ENCODE measurements around the gene RIN2.

RIN2 gene

DNA sequence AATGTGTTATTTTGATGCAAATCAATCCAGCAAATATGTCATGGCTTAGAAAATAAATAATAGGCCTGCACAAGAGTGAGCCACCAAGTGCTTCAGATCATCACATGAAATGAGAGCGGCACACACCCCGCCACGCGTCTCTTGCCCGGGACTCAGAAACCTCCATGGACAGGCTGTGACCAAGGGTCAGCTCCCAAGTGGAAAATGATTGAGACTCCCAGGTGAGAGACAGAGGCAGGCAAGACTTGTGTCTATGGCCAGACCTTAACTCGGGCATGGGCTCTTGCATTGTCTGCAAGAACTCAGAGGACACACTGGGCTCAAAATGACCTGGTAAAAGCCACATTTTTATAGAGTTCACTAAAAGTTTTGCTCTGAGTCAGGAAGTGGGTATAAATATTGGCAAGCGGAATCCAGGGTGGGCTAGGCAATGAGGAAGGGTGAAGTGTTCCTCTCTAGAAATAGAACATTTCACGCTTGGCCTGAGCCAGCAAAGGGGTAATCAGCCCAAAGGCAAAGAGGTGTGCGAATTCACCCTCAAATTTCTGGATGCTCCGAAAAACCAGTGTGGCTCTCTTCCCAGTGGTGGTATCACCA, 30.7 kb upstream of the RIN2 start:
- Histone ChIP-seq H3K9me3 (no peaks in the 10 kb centered on the region), H3K27ac (no peak overlapping the region), H3K27me3 (no peaks in the 10 kb centered on the region), H3K4me3 (no peak overlapping the region), H3K36me3 (peaks cover 0 to 3% (median 0%) of the 10 kb centered on the region in 3 donors), H3K4me1 (peaks cover 0 to 13% (median 2%) of the 10 kb centered on the region in 4 donors)
- DNase-seq, result no peak
- intact Hi-C loops (cut with DNase I; ENCODE audit: low total_unique reads), result no loop called here
- TF ChIP-seq, protein P1, sequence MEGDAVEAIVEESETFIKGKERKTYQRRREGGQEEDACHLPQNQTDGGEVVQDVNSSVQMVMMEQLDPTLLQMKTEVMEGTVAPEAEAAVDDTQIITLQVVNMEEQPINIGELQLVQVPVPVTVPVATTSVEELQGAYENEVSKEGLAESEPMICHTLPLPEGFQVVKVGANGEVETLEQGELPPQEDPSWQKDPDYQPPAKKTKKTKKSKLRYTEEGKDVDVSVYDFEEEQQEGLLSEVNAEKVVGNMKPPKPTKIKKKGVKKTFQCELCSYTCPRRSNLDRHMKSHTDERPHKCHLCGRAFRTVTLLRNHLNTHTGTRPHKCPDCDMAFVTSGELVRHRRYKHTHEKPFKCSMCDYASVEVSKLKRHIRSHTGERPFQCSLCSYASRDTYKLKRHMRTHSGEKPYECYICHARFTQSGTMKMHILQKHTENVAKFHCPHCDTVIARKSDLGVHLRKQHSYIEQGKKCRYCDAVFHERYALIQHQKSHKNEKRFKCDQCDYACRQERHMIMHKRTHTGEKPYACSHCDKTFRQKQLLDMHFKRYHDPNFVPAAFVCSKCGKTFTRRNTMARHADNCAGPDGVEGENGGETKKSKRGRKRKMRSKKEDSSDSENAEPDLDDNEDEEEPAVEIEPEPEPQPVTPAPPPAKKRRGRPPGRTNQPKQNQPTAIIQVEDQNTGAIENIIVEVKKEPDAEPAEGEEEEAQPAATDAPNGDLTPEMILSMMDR (IDR thresholded peaks at IDR 0.05), result no peak

DNA sequence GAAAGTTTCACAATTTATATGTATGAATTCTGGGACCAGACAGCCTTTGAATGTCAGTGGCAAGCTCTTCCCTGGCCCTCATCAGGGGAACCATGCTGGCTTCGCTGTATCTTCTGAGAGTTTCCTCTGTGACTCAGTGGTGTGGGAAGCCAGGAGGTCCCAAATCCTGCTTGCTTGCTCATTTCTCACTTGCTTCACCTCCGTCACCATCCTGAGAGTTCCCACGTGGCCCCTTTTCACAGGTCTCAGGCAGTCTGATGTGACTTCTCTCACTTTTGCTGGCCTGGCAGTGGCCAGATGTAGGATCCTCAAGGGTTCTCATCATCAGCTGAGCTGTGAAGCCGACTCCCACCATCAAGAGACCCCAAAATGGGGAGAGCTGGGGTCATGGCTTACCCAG, 28.4 kb upstream of the RIN2 start:
- Histone ChIP-seq H3K4me3 (no peak overlapping the region), H3K9me3 (no peaks in the 10 kb centered on the region), H3K27ac (no peak overlapping the region), H3K36me3 (no peaks in the 10 kb centered on the region), H3K27me3 (no peaks in the 10 kb centered on the region), H3K4me1 (peaks cover 0 to 13% (median 2%) of the 10 kb centered on the region in 4 donors)
- no peak for DNase-seq
- intact Hi-C loops (cut with DNase I; ENCODE audit: low total_unique reads), result no loop called here
- TF ChIP-seq, protein P1 (IDR thresholded peaks at IDR 0.05), result no peak

DNA sequence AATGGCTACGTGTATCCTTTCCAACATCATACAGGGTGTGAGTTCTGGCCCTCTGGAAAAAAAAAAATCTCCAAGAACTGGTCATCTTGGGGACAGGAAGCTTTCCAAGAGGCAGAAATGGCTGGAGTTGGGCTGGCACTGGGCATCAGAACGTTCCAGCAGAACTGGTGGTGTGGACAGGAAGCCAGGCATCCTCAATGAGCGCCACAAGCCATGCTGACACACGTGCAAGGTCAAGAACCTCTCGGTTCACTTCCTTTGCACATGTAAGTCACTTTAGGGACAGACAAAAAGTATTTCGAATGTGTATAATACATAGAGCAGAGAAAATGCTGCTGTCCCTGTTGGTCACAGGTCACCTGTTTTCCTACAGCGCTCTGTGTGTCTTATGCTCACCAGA, 27.4 kb upstream of the RIN2 start:
- Histone ChIP-seq H3K9me3 (no peaks in the 10 kb centered on the region), H3K27ac (no peak overlapping the region), H3K4me3 (no peak overlapping the region), H3K27me3 (no peaks in the 10 kb centered on the region), H3K36me3 (no peaks in the 10 kb centered on the region), H3K4me1 (peaks cover 3 to 20% (median 10%) of the 10 kb centered on the region in 4 donors)
- DNase-seq, result no peak
- TF ChIP-seq, protein P1 (IDR thresholded peaks at IDR 0.05), result no peak
- intact Hi-C loops (cut with DNase I; ENCODE audit: low total_unique reads), result no loop called here

DNA sequence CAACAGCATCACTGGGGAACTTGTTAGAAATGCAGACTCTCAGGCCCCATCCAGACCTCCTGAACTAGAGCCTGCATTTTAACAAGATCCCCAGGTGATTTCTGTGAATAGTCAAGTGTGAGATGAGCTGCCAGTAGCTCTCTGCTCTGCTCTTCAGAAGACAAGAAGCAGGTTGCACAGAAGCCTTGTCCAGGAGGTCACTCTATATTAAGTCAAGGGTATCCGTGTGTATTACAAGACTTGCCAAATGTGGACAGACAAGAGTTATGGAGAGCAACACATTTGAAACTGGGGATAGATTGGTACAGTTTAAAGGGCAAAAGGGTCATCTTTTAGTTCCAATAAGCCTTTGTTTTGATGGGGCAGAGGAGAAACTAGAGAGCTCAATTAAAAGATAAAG, 23.2 kb upstream of the RIN2 start:
- H3K36me3 ChIP-seq, result no peaks in the 10 kb centered on the region
- H3K4me3 ChIP-seq, result no peak overlapping the region
- peak overlapping the region; percentile 28 to 37 for H3K27ac ChIP-seq
- H3K27me3 ChIP-seq, result no peaks in the 10 kb centered on the region
- H3K9me3 ChIP-seq, result no peaks in the 10 kb centered on the region
- intact Hi-C loops (cut with DNase I; ENCODE audit: low total_unique reads), result no loop called here
- H3K4me1 ChIP-seq, result peaks cover 3 to 16% (median 11%) of the 10 kb centered on the region in 4 donors
- TF ChIP-seq, protein P1 (IDR thresholded peaks at IDR 0.05), result no peak
- no peak for DNase-seq

DNA sequence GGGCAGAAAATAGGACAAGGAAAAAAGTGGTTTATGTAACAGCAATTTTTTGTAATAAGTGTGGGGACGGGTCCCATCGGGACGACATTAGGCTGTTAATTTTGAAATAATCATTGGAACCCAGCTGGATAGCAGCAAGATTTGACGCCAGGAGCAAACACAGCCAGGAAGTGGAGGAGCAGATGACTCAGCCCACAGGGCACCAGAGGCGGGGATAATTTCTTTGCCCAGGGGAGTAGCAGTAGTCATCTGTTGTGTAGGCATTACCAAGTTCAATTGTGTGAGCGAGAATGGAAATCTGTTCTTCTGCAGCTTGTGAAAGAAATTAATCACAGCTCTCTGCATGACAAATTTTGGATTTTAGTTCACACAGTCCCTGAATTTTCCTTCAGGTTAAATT, 22.6 kb upstream of the RIN2 start:
- H3K27ac ChIP-seq, result peak overlapping the region; percentile 28 to 37
- intact Hi-C loops (cut with DNase I; ENCODE audit: low total_unique reads), result no loop called here
- DNase-seq, result peak; percentile 89 to 92
- H3K36me3 ChIP-seq, result no peaks in the 10 kb centered on the region
- no peaks in the 10 kb centered on the region for H3K9me3 ChIP-seq
- H3K27me3 ChIP-seq, result no peaks in the 10 kb centered on the region
- TF ChIP-seq, protein P1 (IDR thresholded peaks at IDR 0.05), result no peak
- H3K4me1 ChIP-seq, result peaks cover 3 to 16% (median 11%) of the 10 kb centered on the region in 4 donors
- no peak overlapping the region for H3K4me3 ChIP-seq

DNA sequence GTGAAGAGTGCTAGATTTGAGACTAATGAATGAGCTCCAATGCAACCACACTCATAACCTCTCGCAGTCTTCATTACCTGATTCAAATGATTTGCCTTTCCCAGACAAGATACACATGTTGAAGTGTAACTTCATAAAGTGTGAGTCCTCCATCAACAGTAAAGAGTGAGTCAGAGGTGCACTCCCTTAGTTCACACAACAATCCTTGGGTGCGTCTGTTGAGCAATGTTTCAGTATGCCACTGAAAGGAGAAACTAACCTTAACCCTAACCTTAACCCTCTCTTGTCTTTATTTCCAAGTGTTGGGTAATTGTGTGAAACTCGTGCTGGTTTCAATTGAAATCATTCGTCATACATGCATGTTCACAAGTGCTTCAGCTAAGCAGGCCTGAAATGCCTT, 21.0 kb upstream of the RIN2 start:
- H3K4me3 ChIP-seq, result no peak overlapping the region
- H3K4me1 ChIP-seq, result peaks cover 3 to 16% (median 11%) of the 10 kb centered on the region in 4 donors
- no peaks in the 10 kb centered on the region for H3K27me3 ChIP-seq
- intact Hi-C loops (cut with DNase I; ENCODE audit: low total_unique reads), result no loop called here
- no peak overlapping the region for H3K27ac ChIP-seq
- DNase-seq, result no peak
- H3K36me3 ChIP-seq, result no peaks in the 10 kb centered on the region
- TF ChIP-seq, protein P1 (IDR thresholded peaks at IDR 0.05), result no peak
- no peaks in the 10 kb centered on the region for H3K9me3 ChIP-seq
